H1 (cell line): ENCODE measurements around the gene SAE1. TPM values are rescaled to one million over a fixed set of nuclear protein-coding genes. Genes with fewer than 3 reads are reported as not detected.

Experiments used
- CTCF ChIA-PET: fragments of 300-600 bp; sonication (Branson Sonifier 250); formaldehyde crosslinking; loops from one replicate; lab custom pipeline; 2021; ENCODE audit not compliant: partially characterized antibody; lab: Charles Lee
- POLR2A ChIA-PET: fragments of 300-600 bp; sonication (Branson Sonifier 250); formaldehyde crosslinking; loops from one replicate; lab custom pipeline; 2021; ENCODE audit warnings: inconsistent platforms; ENCODE audit not compliant: partially characterized antibody; lab: Charles Lee
- DNase-seq, 2 experiments: peaks; one replicate each; pipeline versions ENCODE4 v3.0.0 to v3.0.0-alpha.2; 2010 to 2022; ENCODE audit warnings: low spot score in 2 of 2, low read depth in 1 of 2, mixed read lengths in 1 of 2
- FAIRE-seq: peaks from 2 replicates; lab custom pipeline; 2011; peaks lifted over from hg19 to GRCh38; lab: Jason Lieb, UNC
- H2AFZ ChIP-seq: 2 replicates; pipeline ENCODE4 v1.8.1; 2012; ENCODE audit warnings: low read length, inconsistent platforms
- H2AK5ac ChIP-seq: 2 replicates; pipeline ENCODE4 v1.6.1; 2013; ENCODE audit warnings: low read depth, low read length
- H2BK120ac ChIP-seq: replicated peaks from 2 replicates; pipeline ENCODE3; 2013; ENCODE audit warnings: low read depth, low read length, inconsistent platforms
- H2BK12ac ChIP-seq: 2 replicates; pipeline ENCODE4 v1.6.1; 2013; ENCODE audit warnings: low read depth, low read length
- H2BK15ac ChIP-seq: 2 replicates; pipeline ENCODE4 v1.6.1; 2013; ENCODE audit warnings: low read length
- H2BK20ac ChIP-seq: 2 replicates; pipeline ENCODE4 v1.6.1; 2013; ENCODE audit warnings: low read length
- H2BK5ac ChIP-seq: 2 replicates; pipeline ENCODE4 v1.6.1; 2013; ENCODE audit warnings: low read depth, low read length
- H3K14ac ChIP-seq: 2 replicates; pipeline ENCODE4 v1.6.1; 2013; ENCODE audit warnings: inconsistent platforms; ENCODE audit not compliant: insufficient read length
- H3K18ac ChIP-seq: 2 replicates; pipeline ENCODE4 v1.6.1; 2013; ENCODE audit warnings: low read length; ENCODE audit errors: extremely low read depth
- H3K23ac ChIP-seq: 2 replicates; pipeline ENCODE4 v1.6.1; 2013; ENCODE audit warnings: inconsistent platforms; ENCODE audit not compliant: insufficient read length
- H3K23me2 ChIP-seq: 2 replicates; pipeline ENCODE4 v1.6.1; 2013; ENCODE audit warnings: low read depth, low read length
- H3K27ac ChIP-seq: 2 replicates; pipeline ENCODE4 v1.6.1; 2011; ENCODE audit warnings: low read depth, low read length, inconsistent platforms
- H3K27me3 ChIP-seq, 4 experiments: replicated peaks in 1 of 4; 1 replicate in 1 of 4; 2 replicates in 3 of 4; pipeline versions ENCODE4 v1.6.1 to v1.8.1; 2011 to 2013; ENCODE audit warnings: low read length in 3 of 4, mild to moderate bottlenecking in 3 of 4, inconsistent platforms in 2 of 4, mixed read lengths in 2 of 4, moderate library complexity in 1 of 4; ENCODE audit not compliant: control insufficient read depth in 3 of 4, insufficient read depth in 3 of 4; ENCODE audit errors: extremely low read depth in 1 of 4
- H3K36me3 ChIP-seq, 4 experiments: 2 replicates each; pipeline versions ENCODE4 v1.6.1 to v1.8.1; 2011 to 2013; ENCODE audit warnings: mild to moderate bottlenecking in 4 of 4, low read length in 3 of 4, moderate library complexity in 2 of 4, control low read depth in 1 of 4, inconsistent platforms in 1 of 4; ENCODE audit not compliant: insufficient read depth in 4 of 4, control insufficient read depth in 2 of 4
- H3K4ac ChIP-seq: replicated peaks from 2 replicates; pipeline ENCODE3; 2013; ENCODE audit warnings: low read length, low read depth, mixed read lengths, inconsistent platforms; ENCODE audit not compliant: insufficient read length
- H3K4me1 ChIP-seq, 4 experiments: replicated peaks in 1 of 4; 1 replicate in 1 of 4; 2 replicates in 3 of 4; pipeline versions ENCODE4 v1.6.1 to v1.8.1; 2011 to 2013; ENCODE audit warnings: low read length in 3 of 4, inconsistent platforms in 2 of 4, mixed read lengths in 1 of 4; ENCODE audit not compliant: insufficient read depth in 4 of 4, control insufficient read depth in 3 of 4
- H3K4me2 ChIP-seq, 2 experiments: 2 replicates each; pipeline versions ENCODE4 v1.6.1 to v1.8.1; 2011 to 2013; ENCODE audit warnings: low read depth in 2 of 2, low read length in 2 of 2, control low read depth in 1 of 2, inconsistent platforms in 1 of 2, mild to moderate bottlenecking in 1 of 2; ENCODE audit not compliant: insufficient read depth in 1 of 2
- H3K4me3 ChIP-seq, 4 experiments: fragments of 200-600, 300-600 bp in 1 of 4; sonication (generic), shearing (Covaris generic), sonication (Bioruptor Twin) in 1 of 4; 2 replicates each; pipeline versions ENCODE4 v1.5.1 to v1.8.1; 2011 to 2016; ENCODE audit warnings: low read length in 4 of 4, low read depth in 3 of 4, control low read depth in 2 of 4, inconsistent platforms in 2 of 4, mild to moderate bottlenecking in 2 of 4, mixed read lengths in 1 of 4, moderate library complexity in 1 of 4; ENCODE audit not compliant: insufficient read depth in 2 of 4; ENCODE audit errors: extremely low read depth in 1 of 4
- H3K56ac ChIP-seq: replicated peaks from 2 replicates; pipeline ENCODE3; 2013; ENCODE audit warnings: low read depth, mild to moderate bottlenecking, mixed read lengths, low read length, inconsistent platforms; ENCODE audit not compliant: insufficient read length
- H3K79me1 ChIP-seq: 2 replicates; pipeline ENCODE4 v1.6.1; 2013; ENCODE audit warnings: low read depth, low read length, control low read depth
- H3K79me2 ChIP-seq, 2 experiments: 2 replicates each; pipeline versions ENCODE4 v1.6.1 to v1.8.1; 2012 to 2013; ENCODE audit warnings: low read length in 2 of 2, mild to moderate bottlenecking in 2 of 2, inconsistent platforms in 1 of 2; ENCODE audit not compliant: insufficient read depth in 2 of 2, control insufficient read depth in 1 of 2
- H3K9ac ChIP-seq, 4 experiments: replicated peaks in 1 of 4; 1 replicate in 1 of 4; 2 replicates in 3 of 4; pipeline versions ENCODE4 v1.6.1 to v1.8.1; 2011 to 2013; ENCODE audit warnings: low read depth in 3 of 4, low read length in 3 of 4, control low read depth in 2 of 4, mild to moderate bottlenecking in 2 of 4, moderate library complexity in 2 of 4, inconsistent platforms in 1 of 4; ENCODE audit errors: extremely low read depth in 1 of 4
- H3K9me3 ChIP-seq, 2 experiments: 2 replicates each; pipeline versions ENCODE4 v1.6.1 to v1.8.1; 2012 to 2013; ENCODE audit warnings: mild to moderate bottlenecking in 2 of 2, moderate library complexity in 2 of 2, control low read depth in 1 of 2, inconsistent platforms in 1 of 2, low read depth in 1 of 2, low read length in 1 of 2, mixed read lengths in 1 of 2; ENCODE audit not compliant: insufficient read depth in 2 of 2
- H4K20me1 ChIP-seq, 2 experiments: replicated peaks in 1 of 2; 2 replicates each; pipeline versions ENCODE3 to v1.8.1; 2011 to 2013; ENCODE audit warnings: inconsistent platforms in 2 of 2, low read length in 2 of 2, mild to moderate bottlenecking in 1 of 2; ENCODE audit not compliant: insufficient read depth in 2 of 2, control insufficient read depth in 1 of 2
- H4K5ac ChIP-seq: 2 replicates; pipeline ENCODE4 v1.6.1; 2013; ENCODE audit warnings: low read length, low read depth, mixed read lengths, inconsistent platforms; ENCODE audit not compliant: insufficient read length
- H4K8ac ChIP-seq: 2 replicates; pipeline ENCODE4 v1.8.0; 2013; ENCODE audit warnings: mild to moderate bottlenecking, moderate library complexity, low read length, inconsistent platforms; ENCODE audit not compliant: insufficient read depth; ENCODE audit errors: extremely low read depth
- H4K91ac ChIP-seq: replicated peaks from 2 replicates; pipeline ENCODE3; 2013; ENCODE audit warnings: low read length, mixed read lengths, inconsistent platforms; ENCODE audit not compliant: insufficient read length
- BACH1 ChIP-seq: IDR thresholded peaks from 2 replicates; pipeline ENCODE4 v1.6.1; 2012; ENCODE audit warnings: low read length, improper control_type of control experiment
- KDM4A ChIP-seq: IDR thresholded peaks from one replicate; pipeline ENCODE4 v1.7.1; 2012; ENCODE audit warnings: low read depth, mild to moderate bottlenecking, moderate library complexity, low read length, inconsistent platforms; ENCODE audit not compliant: severe bottlenecking
- MAFK ChIP-seq: IDR thresholded peaks from 2 replicates; pipeline ENCODE4 v1.6.1; 2012; ENCODE audit warnings: low read depth, mild to moderate bottlenecking, improper control_type of control experiment, low read length
- PHF8 ChIP-seq: fragments of 200-600 bp; sonication (generic); conservative IDR thresholded peaks from 2 replicates; pipeline ENCODE4 v1.7.1; 2012; ENCODE audit warnings: low read depth, mild to moderate bottlenecking, inconsistent platforms, low read length, moderate library complexity
- SIN3A ChIP-seq, 2 experiments: IDR thresholded peaks in 1 of 2; conservative IDR thresholded peaks in 1 of 2; 2 replicates each; pipeline ENCODE4 v1.6.1; 2011 to 2012; ENCODE audit warnings: low read length in 2 of 2, improper control_type of control experiment in 1 of 2, low read depth in 1 of 2, mild to moderate bottlenecking in 1 of 2
- TAF7 ChIP-seq: optimal IDR thresholded peaks from 2 replicates; pipeline ENCODE3; 2011; ENCODE audit warnings: low read depth, mild to moderate bottlenecking, inconsistent platforms, low read length, moderate library complexity, borderline replicate concordance
- WGBS, 2 experiments: shearing (Covaris generic) in 1 of 2; methylation state at CpG; one replicate each; pipeline versions ENCODE4 v1.1.6 to v1.1.7; 2013 to 2015; ENCODE audit warnings: low lambda C conversion rate in 2 of 2, mixed read lengths in 2 of 2, inconsistent platforms in 1 of 2, low coverage in 1 of 2, missing lambda C conversion rate in 1 of 2; ENCODE audit not compliant: insufficient replicate concordance in 2 of 2, insufficient coverage in 1 of 2, insufficient read length in 1 of 2; ENCODE audit errors: extremely low coverage in 1 of 2, missing lambda C conversion rate in 1 of 2; 5-methylcytosine and 5-hydroxymethylcytosine counted together
- polyA plus RNA-seq, 7 experiments: library from polyadenylated mRNA; depleted of rRNA in 3 of 7; stranded (reverse) in 5 of 7; unstranded in 2 of 7; fragments of >200 nt in 5 of 7; fragments of 200-250 nt in 2 of 7; gene quantifications; 1 replicate in 5 of 7; 2 replicates in 1 of 7; 4 replicates in 1 of 7; pipeline versions ENCODE4 v1.2.1 to v1.2.3, GENCODE V29; 2011 to 2013; ENCODE audit warnings: missing spikeins in 2 of 7, mixed read lengths in 2 of 7
- total RNA-seq: library from RNA; stranded (reverse); fragmentation: NEBNext Ultra II Directional; extraction: Animal tissue kit (Norgen Biotek cat#: 25700); gene quantifications from 2 replicates; pipeline ENCODE4 v1.2.1, GENCODE V29; 2021
- TF ChIP-seq, protein P1 (sequence below): IDR thresholded peaks from 2 replicates; pipeline ENCODE4 v1.6.1; 2012; ENCODE audit warnings: inconsistent platforms

The SAE1 gene
- total and polyA plus RNA-seq, 2 of the 8 experiments (the other 6 are each of a cell fraction or from before 2014, with no cell fraction given), result 213 to 268 TPM

DNA sequence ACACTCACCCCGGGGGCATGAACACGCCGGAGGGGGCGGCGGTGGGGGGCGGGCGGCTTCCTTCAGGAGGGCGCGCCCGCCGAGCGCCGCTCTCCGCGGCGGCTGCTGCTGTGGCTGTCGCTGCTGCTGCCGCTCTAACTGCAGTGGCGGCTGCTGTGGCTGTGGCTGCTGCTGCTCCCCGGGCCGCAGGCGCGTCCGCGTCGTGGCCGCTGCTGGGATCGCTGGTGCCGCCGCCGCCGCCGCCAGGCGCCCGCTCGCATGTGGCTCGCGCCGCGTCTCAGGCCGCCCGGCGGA, 100.2 kb downstream of the SAE1 start, which contains the start of gene BBC3:
Gene BBC3, minus strand, starts transcription at position 279 of the 294 bp plus-strand sequence. CDS start 2,768 bp downstream, outside the sequence.
- H3K4me3 ChIP-seq, result peak within 1 kb of the TSS; percentile 78 to 99 (median 89)
- peak within 1 kb of the TSS; percentile 94 for H3K27ac ChIP-seq
- ChIA-PET POLR2A (no interaction called here), CTCF (no interaction called here)
- H4K5ac ChIP-seq, result peak within 1 kb of the TSS; percentile 98
- H2AFZ ChIP-seq, result 0 out of 2 replicates have a peak within 1 kb of the TSS, but pooled peaks have one; percentile 76
- peak within 1 kb of the TSS; percentile 100 for H3K4ac ChIP-seq
- peak within 1 kb of the TSS; percentile 100 for H2BK5ac ChIP-seq
- peak within 1 kb of the TSS; percentile 100 for H3K18ac ChIP-seq
- peak within 1 kb of the TSS; percentile 100 for H4K91ac ChIP-seq
- peak within 1 kb of the TSS; percentile 97 for H3K56ac ChIP-seq
- H3K14ac ChIP-seq, result peak within 1 kb of the TSS; percentile 20
- peaks cover 14 to 18% of the 10 kb centered on the region in 2 experiments for H4K20me1 ChIP-seq
- H2BK12ac ChIP-seq, result peak within 1 kb of the TSS; percentile 100
- H3K23me2 ChIP-seq, result peaks cover 35% of the 10 kb centered on the region
- FAIRE-seq (no peak), DNase-seq (no peak)
- H3K9ac ChIP-seq, result peak within 1 kb of the TSS; percentile 69 to 77 (median 73)
- H3K27me3 ChIP-seq, result no peaks in the 10 kb centered on the region; a peak in 1 of 7 replicates
- H3K23ac ChIP-seq, result no peak within 1 kb of the TSS
- H3K36me3 ChIP-seq, result no peaks in the 10 kb centered on the region
- peaks cover 5 to 29% of the 10 kb centered on the region in 2 experiments; a peak in 2 of 4 replicates for H3K79me2 ChIP-seq
- H3K79me1 ChIP-seq, result peaks cover 16% of the 10 kb centered on the region
- H3K4me1 ChIP-seq, result peaks cover 12 to 36% (median 24%) of the 10 kb centered on the region in 4 experiments
- H4K8ac ChIP-seq, result peak within 1 kb of the TSS; percentile 88
- TF ChIP-seq MAFK (no peak), KDM4A (peak; percentile 67), TAF7 (peak; percentile 8), BACH1 (no peak), PHF8 (peak; percentile 59), SIN3A (conservative IDR thresholded peaks at IDR 0.05 in 1 of 2, IDR thresholded peaks at IDR 0.05 in 1 of 2; ENCODE audit: low read depth in 1 of 2, low read length in 2 of 2) (no peak)
- TF ChIP-seq, protein P1, sequence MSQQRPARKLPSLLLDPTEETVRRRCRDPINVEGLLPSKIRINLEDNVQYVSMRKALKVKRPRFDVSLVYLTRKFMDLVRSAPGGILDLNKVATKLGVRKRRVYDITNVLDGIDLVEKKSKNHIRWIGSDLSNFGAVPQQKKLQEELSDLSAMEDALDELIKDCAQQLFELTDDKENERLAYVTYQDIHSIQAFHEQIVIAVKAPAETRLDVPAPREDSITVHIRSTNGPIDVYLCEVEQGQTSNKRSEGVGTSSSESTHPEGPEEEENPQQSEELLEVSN, result no peak
- H3K9me3 ChIP-seq, result no peaks in the 10 kb centered on the region
- peak within 1 kb of the TSS; percentile 100 for H2AK5ac ChIP-seq
- H2BK120ac ChIP-seq, result peak within 1 kb of the TSS; percentile 100
- no CpG with 5 or more reads among the region's 43 CpGs for WGBS, 2 experiments
- peak within 1 kb of the TSS; percentile 100 for H2BK20ac ChIP-seq
- peak within 1 kb of the TSS; percentile 100 for H2BK15ac ChIP-seq
- H3K4me2 ChIP-seq, result peak within 1 kb of the TSS; percentile 94 to 98
